Skin of body (tissue), 2 donors: Measurements from ENCODE around the gene KCNS1. TPM values are rescaled to one million over a fixed set of nuclear protein-coding genes. Genes with fewer than 3 reads are reported as not detected.

Source experiments
- DNase-seq: peaks from one replicate; lab custom pipeline; 2025; lab: John Stamatoyannopoulos, UW
- total RNA-seq: library from RNA; depleted of rRNA; stranded (reverse); fragments of >200 nt; gene quantifications from one replicate; pipeline ENCODE4 v1.2.3, GENCODE V29; 2014

KCNS1 gene
- total RNA-seq, 1 donor from 2014 or later, result 0.49 TPM

- no peak for DNase-seq
These were observed 9.4 kb upstream of the KCNS1 start for GRCh38 chr20:45110301-45110700.

- no peak for DNase-seq
These were observed 8.7 kb upstream of the KCNS1 start for GRCh38 chr20:45109634-45110033.

DNA sequence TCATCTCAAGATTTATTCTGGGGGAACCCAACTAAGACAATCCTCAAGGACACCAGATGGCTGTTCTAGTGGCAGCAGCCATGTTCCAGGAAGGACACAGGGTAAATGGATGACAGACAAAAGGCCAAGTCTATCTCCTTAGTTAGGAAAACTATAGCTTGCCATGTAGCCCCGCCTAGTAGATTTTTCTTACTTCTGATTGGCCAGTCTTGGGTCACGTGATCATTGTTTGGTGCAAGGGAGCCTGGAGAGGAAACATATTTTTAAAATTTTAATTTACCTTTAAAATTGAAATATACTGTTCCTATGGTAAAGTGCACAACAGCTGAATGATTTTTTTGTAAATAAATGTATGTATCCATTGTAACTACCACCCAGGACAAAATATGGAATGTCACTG lies 4.4 kb upstream of the KCNS1 start:
- DNase-seq, result no peak

- DNase-seq, result no peak
These were observed 3.9 kb upstream of the KCNS1 start for GRCh38 chr20:45104786-45105185.

DNA sequence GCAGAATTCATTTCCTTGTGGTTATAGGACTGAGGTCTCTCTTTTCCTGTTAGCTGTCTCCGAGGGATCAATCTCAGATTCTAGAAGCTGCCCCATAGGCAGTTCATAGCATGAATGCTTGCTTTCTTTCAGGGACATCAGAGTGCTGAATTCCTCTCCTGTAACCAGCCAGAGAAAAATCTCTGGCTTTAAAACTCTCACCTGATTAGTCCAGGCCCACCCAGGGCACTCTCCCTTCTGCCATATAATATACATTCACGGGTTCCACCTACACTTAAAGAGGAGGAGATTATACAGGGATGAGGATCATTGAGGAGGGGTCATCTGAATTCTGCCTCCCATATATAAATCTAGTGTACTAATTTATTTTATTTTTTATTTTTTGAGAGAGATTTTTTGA lies 2.1 kb upstream of the KCNS1 start:
- DNase-seq, result no peak

- no peak for DNase-seq
These were observed 465 bp upstream of the KCNS1 start for GRCh38 chr20:45101333-45101850.

DNA sequence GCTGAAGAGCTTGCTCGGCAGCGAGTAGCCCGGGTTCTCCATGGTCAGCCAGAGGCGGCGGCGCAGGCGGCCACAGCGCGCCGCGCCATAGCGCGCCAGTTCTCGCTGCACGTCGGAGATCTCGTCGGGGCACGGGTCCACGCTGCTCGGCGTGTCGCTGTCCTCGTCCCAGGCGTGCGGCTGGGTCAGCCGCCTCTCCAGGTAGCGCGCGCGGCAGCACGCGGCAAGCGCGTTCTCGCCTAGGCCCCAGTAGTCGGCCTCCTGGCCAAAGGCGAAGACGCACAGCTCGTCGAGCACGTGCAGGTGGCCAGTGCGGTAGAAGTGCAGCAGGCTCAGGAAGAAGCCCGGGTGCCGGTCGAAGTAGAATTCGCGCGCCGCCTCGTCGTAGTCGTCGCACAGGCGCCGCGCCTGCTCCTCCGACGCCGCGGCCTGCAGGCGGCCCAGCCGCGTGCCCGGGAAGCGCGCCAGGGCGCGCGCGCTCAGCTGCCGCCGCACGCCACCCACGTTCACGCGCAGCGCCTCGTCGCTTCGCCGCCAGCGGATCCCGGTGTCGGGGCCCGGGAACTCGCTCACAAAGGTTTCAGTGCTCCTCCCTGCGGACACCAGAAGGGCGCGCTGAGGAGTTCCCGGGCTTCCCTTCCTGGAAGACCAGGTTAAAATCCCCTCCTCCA lies 2.7 kb downstream of the KCNS1 start:
- no peak for DNase-seq

- DNase-seq, result no peak
These were observed 3.3 kb downstream of the KCNS1 start for GRCh38 chr20:45097485-45098102.

- DNase-seq, result no peak
These were observed 4.1 kb downstream of the KCNS1 start for GRCh38 chr20:45096781-45097180.

DNA sequence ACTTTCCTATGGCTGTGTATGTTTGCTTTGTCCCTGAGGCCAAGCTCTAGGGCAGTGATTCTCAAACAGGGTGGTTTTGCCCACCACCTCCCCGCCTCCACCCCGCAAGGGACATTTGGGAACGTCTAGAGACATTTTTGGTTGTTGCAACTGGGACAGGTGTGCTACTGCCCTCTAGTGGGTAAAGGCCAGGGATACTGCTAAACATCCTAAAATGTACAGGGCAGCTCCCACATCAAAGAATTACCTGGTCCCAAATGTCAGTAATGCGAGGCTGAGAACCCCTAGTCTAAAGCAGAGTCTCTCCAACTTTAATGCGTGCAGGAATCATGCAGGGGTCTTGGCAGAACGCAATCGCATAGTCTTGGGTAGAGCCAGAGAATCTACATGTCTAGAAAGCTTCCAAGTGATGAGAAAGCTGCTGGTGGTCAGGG lies 5.1 kb downstream of the KCNS1 start:
- no peak for DNase-seq

- DNase-seq, result no peak
These were observed 5.9 kb downstream of the KCNS1 start for GRCh38 chr20:45094864-45095574.

DNA sequence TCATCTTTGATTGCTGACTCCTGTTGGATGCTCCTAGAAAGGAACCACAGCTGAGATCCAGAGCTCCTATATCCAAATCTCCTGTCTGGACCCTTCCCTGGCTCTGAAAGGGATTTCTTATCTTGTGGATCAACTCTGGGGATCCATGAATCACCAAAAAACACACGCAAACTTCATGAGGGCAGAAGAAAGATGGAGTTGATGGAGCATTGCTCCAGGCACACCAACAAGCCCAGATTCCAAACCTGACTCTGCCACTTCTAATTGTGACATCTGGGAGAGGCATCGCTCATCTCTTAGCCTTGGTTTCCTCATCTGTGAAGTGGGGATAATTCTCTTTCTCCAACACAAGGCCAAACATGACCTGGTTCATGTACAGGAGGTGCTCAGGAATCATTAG lies 6.7 kb downstream of the KCNS1 start:
- no peak for DNase-seq

DNA sequence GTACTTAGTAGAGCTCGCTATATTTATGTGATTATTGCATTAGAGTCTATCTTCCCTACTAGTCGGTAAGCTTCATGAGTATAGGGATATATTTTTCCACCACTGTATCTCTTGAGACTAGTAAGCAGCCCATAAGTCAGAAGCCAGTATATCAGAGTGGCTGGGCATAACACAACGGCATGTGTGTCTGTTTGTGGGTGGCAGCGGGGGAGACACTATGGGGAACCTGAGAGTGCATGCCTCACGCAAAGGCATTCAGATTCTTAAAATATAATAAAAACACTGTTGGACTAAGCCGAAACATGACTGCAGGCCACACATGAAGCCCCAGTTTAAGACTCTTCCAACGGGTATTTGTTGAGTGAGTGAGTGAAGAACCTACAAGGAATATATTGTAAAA lies 8.0 kb downstream of the KCNS1 start:
- no peak for DNase-seq

GRCh38 chr20:45091366-45091765 lies 9.6 kb downstream of the KCNS1 start:
- DNase-seq, result no peak

DNA sequence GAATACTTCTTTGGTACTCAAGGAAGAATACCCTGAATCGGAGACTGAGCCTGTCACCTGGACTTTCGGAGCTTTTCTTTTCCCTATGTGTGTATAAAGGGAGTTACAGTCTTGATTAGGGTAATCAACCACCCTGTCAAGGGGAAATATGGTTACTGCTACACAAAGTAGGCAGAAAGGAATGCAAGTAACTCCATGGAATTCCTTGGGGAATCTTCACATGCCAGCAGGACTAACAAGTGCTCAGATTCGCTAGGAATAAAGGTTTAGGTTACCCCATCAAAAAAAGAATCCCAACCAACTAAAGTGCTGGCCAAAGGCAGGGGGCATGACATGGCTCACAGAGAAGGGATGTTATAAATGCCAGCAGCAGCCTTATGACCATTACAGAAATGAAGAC lies 10.4 kb downstream of the KCNS1 start:
- no peak for DNase-seq

- DNase-seq, result no peak
These were observed 12.7 kb downstream of the KCNS1 start for GRCh38 chr20:45088247-45088646.

DNA sequence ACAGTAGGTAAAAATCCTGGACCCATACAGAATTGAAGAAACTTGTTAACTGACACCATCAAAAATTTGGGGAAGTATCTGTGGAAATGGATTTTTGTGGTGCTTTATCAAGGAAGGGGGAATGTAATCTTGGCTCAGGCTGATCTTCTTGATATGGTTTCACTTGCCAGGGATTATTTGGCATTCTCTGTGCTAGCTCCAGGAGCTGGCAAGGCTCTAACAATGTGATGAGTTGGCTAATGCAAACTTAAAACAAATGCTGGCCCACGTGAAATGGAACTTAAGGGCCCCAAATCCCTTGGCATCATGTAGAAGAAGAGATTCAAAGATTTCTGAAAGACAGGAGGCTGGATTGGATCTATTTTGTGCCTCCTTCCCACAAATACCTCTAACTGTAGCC lies 13.1 kb downstream of the KCNS1 start:
- no peak for DNase-seq

DNA sequence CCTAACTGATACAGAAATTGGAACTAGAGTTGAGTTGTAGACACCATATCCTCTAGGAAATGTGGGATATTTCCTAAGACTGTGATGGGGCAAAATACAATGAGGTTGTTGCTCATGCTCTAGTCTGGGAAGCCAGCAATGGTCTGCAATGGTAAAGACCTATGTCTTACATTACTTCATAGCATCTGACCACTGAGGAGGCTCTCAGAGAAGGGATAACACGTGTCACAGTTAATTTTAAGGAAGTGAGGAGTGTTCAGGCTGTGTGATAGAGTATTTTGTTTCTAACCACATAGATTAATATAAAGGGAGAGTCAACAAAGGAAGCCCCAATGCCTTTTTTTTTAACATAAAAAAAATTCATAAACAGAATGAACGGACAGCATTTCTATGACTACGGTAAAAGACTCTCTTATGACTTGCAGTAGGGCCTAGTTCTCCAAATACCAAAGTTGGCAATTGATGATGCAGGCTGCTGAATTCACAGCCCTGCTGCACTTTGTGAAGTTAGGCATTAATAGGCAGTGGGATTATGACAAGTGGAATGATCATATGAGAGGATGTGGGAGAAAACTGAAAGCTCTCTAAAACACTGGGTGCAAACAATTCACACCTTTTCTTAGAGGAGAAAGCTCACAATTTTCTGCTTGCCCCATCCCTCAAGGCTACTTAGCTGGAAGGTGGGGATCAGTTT lies 13.7 kb downstream of the KCNS1 start:
- no peak for DNase-seq

- no peak for DNase-seq
These were observed 15.1 kb downstream of the KCNS1 start for GRCh38 chr20:45085867-45086266.

DNA sequence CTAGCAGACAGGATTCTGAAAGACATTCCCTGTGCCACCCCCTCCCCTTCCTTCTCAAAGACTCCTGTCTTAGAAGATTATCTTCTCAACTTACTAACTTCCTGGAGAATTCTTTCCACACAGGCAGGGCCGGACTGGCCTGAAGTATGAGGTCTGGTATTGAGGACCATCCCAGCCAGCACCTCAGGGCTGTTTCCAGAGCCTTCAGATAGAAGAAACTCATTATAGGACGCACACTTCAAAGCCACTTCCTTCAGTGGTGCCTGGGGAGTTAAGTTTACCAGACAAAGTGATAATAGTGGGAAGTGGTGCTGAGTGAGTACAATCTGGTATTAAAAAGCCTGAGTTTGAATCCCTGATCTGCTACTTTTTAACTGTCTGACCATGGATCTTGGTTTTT lies 15.6 kb downstream of the KCNS1 start:
- DNase-seq, result no peak

GRCh38 chr20:45083127-45083526 lies 17.8 kb downstream of the KCNS1 start:
- no peak for DNase-seq

GRCh38 chr20:45082468-45082867 lies 18.5 kb downstream of the KCNS1 start:
- no peak for DNase-seq
